ENCODE results near the gene STK32B.

The STK32B gene

DNA sequence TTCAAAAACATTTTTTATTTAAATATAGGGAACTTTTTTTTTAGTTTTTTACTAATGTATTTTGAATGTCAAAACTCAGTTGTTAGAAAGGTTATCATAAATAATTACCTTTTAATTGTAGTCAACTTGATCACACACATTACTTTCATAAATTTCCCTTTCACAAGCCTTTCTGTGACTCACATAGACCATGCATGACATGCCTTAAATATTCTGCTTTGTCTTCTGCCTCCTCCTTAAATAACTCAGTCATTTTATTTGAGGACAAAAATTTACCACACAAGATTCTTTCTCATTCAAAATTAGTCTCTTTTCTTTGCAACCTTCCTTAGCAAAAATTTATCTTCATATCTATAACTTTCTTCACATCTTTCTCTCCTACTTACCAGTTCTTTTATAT is 437.1 kb downstream of the STK32B start:
- DNase-seq: no peak

DNA sequence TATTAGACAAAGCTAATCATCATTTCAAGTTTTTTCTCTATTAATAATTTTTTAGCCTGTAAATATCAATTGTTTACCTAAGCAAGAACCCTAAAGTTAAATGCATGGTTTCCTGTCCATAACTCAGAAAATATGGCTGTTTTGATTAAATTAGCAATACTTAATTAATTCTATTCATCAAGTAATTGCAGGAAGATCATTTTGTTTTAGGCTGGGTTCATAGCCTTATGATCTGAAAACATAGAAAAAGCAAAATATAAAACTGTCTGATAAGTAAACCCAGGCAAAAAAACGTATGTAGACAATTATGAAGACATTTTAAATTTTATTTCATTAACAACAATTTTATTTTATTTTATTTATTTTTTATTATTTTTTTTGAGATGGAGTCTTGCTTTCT is 438.0 kb downstream of the STK32B start:
- no peak for DNase-seq

DNA sequence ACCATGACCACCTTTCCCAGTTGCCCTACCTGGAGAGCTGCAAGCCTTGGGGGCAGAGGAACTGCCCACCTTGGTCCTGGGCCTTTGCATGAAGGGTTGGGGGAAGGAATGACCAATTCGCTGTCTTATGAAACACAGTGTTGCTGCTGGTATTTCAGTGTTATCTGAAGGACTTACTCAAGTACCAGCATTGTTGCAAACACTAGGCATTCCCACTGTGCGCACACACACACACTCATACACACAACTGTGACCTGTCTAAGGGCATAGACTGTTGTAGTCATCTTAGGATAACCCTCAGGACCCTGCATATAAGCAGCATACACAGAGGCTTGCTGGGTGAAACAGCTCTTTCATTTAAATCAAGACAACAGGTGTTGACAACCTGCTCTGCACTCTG is 446.2 kb downstream of the STK32B start:
- DNase-seq: no peak

DNA sequence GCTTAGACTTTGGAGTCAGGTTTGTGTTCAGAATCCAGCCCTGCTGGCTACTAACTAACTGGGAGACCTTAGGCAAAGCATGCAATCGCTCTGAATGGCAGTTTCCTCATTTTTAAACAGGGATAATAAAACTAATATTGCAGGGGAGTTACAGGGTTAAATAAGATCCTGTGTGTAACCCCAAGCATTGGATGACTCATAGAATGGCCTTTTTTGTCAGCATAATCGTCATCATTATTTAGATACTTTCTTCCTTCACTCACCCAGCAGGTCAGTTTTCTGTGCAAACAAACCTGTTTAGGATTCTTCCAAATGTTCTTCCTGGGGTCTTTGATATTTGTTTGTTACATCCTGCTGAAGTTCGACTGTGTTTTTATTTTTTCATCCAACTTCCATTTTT is 448.9 kb downstream of the STK32B start:
- DNase-seq: no peak

DNA sequence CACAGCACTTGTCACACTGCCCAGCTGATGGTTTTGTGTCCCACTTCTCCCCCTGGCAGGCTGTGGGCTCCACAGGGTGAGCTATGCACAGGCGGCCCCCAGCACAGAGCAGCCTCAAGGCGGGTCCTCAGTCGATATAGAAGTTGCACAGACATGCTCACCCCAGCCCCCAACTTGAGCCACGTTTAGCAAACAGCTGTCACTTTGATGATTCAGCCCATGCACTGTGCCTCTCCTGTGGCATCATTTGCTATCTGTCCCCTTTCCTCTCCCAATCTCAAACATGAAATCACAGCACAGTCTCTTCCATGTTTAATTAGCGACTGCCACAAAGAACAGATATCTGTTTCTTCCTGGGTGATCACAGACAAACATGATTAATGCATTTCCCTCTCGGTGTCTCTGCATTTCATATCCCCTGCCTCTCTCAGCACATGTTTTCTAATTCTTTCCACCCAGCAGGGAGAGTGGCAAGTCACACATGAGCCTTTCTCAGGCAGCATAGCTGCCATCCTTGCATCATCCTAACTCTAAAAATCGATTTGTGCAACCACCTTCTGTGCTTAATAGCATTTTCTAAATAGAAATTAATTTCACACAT is 452.2 kb downstream of the STK32B start:
- DNase-seq: no peak

DNA sequence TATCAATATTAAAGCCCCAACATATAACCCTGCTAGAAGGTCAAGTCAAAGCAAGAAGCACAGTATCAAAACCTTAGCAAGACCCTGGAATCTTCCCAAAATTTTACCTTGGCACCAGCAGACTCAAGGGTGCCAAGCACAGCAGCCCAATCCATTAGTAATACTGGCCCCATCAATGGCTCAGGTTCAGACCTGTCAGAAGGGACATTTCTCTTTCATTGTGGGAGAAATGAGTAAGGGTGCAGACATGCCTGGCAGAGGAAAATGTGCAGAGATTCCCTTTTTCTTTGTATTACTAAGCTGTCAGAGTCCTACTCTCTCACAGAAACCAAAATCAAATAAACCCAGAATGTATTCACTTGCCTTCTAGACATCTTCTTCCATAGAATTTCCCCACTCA is 453.2 kb downstream of the STK32B start:
- DNase-seq: no peak

DNA sequence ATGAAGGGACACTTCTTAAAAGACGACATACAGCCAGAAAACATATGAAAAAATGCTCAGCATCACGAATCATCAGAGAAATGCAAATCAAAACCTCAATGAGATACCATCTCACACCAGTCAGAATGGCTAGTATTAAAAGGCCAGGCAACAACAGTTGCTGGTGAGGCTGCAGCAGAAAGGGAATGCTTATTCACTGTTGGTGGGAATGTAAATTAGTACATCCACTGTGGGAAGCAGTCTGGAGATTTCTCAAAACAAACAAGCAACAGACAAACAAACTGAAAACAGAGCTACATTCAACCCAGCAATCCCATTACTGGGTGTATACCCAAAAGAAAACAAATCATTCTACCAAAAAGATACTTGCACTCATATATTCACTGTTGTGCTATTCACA is 459.2 kb downstream of the STK32B start:
- DNase-seq: no peak

DNA sequence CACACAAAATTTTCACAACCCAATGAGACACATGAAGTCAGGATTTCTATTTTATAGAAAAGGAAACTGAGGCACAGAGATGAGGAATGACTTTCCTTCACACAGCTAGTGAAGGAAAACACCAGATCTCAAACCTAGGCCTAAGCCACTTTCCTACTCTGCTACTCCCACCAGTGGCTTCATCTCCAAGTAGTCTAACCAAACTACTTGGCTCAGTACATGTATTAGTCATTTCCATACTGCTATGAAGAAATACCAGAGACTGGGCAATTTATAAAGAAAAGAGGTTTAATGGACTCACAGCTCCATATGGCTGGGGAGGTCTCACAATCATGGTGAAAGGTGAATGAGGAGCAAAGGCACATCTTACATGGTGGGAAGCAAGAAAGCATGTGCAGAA is 460.5 kb downstream of the STK32B start:
- DNase-seq: no peak

DNA sequence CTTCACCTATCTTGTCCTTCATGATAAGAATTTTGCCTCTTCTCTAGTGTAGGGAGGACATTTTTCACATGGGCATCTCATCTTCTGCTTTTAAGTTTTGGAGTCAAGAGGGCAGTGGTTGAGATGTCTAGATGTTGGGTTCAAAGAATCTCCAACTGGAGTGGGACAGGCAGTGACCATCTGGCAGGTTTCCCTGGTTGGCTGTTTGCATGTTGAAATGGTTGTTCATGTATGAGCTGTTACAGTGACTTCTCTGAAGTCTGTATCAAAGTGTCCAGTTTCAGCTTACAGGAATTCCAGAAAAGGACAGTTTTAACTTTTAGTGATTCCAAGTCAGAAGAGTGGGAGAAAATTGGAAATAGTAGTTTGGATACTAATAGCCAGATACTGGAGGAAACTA is 464.4 kb downstream of the STK32B start:
- no peak for DNase-seq

DNA sequence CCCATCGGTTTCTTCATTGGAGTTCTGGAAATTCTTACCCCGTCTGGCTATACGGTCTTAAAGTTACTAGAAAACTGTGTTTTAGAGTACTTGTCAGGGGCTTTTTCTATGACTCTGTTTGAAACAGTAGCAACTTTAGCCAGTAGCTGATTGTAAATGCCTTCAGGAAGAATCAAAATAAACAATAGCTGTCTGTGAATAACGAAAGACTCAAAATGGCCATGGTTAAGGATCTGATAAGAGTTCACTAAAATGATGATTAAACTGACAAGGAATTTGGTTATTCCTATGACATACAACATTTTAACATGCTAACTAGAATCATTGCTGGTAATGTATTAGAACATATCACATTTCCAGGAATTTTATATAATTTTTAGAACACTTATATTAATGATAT is 466.1 kb downstream of the STK32B start:
- no peak for DNase-seq

DNA sequence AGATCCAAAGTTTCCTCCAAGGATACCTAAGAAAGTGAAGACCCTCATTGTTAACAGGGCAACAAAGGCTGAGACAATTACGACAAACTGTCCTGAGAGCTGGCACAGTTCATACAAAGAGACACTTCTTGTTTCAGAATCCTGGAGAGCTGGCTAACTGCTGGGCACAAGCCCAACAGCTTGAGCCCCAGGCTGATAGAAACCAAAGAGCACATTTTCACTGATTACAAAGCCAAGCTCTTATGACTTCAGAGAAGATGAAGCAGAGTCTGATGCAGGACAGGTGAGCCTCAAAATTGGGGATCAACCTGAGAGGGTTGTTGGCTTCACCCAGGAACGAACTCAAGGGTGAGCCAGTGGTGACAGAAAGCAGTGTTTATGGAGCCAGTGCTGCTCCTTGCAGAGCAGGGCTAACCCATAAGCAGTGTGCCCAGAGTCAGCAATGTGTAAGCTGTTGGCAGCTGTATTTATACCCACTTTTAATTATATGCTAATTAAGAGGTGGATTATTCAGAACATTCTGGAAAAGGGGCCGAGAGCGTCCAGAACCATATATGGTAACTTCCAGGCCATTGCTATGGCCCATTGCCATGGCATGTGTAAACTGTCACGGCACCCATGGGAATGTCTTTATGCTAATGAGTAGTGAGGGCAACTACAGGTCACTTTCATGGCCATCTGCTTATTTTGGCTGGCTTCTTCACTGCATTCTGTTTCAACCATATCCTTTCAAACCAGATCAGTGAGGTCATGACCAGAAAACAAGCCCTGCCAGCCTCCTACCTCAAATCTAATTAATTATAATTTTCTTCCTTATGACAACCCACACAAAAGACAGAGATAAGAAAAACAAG is 473.4 kb downstream of the STK32B start:
- DNase-seq: no peak

DNA sequence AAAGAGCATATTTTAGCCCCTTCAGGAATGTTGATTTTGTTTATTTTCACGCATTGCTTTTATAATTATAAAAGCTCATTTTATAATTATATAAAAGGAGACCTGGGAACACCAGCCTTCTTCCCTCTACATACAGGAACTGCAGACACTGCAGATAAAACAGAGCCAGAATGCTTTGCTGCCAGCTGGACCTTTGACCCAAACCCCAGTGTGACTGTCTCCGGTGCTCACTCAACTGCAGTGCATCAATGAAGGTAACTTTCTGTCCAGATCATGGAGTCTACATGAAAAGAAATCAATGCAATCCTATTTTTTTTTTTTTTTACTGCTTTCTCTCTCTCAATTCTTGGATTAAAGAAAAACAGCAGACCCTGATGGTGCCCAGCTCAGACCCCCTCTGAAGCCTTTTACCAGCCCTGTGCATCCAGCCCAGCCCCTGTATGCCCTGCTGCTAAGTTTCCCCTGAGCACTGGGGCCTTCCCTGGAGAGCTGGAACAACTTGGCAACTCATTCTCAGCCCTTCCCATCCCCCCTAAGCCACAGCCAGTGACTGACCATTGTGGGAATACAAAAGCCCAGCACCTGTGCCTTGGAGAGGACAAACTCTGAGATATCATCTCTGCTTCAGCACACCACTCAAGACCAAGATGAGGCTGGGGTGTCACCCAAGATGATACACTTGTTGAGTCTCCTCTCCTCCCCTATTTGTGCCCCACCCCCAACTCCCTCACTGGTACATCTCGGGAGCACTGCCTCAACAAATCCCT is 475.0 kb downstream of the STK32B start:
- DNase-seq: no peak

DNA sequence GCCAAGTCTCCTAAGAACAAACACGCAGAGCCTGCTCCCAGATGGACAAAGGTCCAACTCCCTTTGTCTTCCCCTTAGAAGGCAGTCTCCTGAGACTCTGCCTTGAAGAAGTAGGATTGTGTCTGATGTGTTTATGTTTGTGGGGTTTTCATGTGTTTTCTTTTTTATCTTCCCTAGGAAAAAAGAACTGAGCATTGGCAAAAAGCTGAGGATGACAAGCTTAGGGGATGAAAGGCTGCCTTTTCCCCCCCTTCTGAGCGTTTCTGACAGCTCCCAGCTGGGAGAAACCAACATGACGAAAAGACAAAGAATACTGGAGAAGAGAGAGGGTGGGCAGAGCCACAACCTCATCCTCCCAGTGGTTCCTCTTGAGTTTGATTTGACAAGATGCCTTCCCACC is 475.9 kb downstream of the STK32B start:
- no peak for DNase-seq

DNA sequence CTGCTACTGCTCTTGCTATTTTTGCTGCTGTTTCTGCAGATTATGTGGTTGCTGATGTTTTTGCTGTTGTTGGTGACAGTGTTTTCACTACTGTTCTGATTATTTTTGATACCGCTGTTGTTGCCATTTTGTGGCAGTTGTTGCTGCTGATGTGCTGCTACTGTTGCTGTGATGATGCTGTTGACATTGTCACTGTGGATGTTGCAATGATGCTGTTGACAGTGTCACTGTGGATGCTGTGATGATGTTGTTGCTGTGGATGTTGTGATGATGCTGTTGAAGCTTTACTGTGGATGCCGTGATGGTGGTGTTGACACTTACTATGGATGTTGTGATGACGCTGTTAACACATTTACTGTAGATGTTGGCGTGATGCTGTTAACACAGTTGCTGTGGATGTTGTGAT is 476.8 kb downstream of the STK32B start:
- no peak for DNase-seq

DNA sequence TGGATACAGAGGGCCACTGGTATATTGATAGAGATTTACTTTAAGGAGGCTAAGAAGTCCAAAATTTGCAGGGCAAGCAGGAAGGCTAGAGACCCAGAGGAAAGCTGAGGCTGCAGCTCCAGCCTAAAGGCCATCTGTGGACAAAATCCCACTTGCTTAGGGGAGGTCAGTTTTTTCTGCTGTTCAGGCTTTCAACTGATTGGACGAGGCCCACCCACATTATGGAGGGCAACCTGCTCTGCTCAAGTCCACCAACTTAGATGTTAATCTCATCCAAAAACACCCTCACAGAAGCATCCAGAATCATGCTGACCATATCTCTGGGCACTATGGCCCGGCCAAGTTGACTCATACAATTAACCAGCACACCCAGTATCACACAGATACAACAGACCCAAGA is 480.8 kb downstream of the STK32B start:
- no peak for DNase-seq

DNA sequence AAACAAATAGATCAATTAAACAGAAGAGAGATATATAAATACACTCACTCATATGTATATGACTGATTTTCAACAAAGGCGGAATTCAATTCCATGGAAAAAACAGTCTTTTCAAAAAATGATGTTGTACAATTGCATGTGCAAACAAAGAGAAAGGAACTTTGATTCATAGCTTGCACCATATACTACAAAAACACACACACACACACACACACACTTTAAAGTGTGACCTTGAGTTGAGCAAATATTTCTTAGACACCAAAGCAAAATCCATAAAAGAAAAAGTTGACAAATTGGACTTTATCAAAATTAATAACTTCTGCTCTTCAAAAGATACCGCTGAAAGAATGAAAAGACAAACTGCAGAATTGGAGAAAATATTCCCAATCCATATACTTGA is 488.3 kb downstream of the STK32B start:
- DNase-seq: no peak

DNA sequence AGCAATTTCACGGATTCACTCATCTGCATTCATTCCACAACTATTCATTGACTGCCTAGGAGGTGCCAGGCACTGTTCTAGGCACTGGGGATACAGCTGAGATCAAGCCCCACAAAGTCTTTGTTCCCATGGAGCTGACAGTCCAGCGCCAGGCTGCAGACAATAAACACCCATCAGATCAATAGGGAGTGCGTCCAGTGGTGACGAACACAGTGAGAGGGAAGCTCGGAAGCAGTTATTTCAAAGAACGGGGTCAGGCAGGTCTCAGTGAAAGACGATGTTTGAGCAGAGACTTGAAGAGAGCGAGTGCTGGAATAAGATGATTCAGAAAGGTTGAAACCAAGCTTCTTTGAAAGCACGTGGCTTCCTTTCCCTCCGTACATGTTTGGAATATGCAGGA is 489.9 kb downstream of the STK32B start:
- DNase-seq: no peak

DNA sequence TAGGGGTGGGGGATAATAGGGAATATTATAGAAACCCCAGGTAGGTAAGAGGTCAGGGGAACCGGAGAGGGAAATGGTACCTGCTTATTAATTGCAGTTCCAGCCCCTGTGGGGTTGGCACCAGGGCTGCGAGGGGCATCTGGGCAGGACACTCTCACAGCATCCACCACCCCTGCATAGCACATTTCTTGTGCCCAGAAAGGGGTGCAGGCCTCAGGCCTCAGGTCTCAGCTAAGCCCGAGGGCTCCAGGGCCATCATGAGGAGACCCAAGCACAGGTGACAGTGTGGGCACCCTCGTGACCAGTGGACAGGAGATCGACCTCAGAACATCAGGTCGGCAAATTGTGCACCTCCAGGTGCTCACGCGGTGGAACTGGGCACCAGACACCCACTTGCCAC is 492.4 kb downstream of the STK32B start:
- DNase-seq: no peak

DNA sequence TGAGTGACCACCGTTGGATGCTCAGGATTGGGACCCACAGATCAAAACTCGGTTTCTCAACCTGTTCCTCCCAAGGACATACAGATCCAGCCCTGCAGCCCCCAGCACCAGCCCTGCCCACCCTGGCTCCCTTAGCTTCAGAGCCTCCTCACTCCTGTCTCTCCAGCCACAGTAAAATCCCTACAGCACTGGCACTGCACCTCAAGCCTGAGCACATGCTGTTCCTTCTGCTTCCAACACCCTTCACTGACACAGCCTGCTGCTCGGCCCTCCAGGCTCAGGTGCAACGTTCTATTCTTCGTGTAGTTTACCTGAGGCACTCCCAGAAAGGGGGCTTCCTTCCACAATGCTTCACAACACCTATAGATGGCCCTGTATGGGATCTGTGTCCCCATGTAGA is 493.5 kb downstream of the STK32B start:
- DNase-seq: no peak

DNA sequence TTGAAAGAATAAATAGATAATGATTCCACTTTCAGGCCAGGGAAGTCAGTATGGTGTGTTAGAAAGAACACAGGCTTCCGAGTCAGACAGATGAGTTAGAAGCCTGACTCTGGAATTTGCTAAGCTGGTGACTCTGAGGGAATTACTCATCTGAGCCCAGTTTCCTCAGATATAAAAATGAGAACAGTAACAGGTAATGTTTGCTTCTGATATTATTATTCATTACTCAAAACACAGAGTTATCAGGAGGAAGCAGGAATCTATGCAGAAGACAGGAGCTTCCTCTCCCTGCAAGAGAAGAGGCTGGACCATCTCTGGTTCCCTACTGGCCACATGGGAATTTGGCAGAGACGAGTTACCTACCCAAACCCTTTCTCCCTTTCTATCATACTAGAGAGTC is 494.0 kb downstream of the STK32B start:
- no peak for DNase-seq

DNA sequence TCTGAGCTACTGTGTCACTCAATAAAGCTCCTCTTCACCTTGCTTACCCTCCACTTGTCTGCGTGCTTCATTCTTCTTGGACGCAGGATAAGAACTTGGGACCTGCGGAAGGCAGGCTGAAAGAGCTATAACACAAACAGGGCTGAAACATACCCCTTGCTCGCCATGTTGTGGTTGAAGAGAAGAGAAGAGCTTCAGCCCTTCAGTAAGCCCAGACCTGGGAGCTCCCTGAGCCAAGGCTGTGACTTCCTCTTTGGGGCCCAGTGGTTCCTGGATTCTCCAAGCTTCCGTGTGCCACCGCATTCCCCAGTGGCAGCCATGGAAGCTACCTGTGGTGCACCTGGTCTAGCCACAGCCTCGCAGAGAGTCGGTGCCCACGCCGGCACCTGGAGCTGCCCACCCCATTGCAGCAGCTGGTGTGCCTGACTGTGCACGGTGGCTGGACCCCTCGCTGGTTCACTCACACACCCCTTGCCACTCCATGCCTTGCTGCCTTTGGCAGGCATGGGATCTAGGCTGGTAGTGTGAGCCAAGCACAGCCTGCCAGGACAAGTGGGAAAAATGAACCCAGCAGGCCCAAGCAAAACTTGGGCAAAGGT is 496.5 kb downstream of the STK32B start:
- no peak for DNase-seq

Measured in activated CD4-positive, alpha-beta T cell treated with anti-CD3 and anti-CD28 coated beads for 1 hour (primary cell).